Muscle layer of duodenum (tissue), 2 donors: ENCODE measurements around the gene MARCHF4.

Experiments
- H3K27ac ChIP-seq: one replicate; pipeline ENCODE4 v1.7.0; 2013; ENCODE audit warnings: mild to moderate bottlenecking, low read length
- H3K27me3 ChIP-seq: one replicate; pipeline ENCODE4 v1.7.0; 2013; ENCODE audit warnings: low read depth, mild to moderate bottlenecking, control low read depth, low read length
- H3K36me3 ChIP-seq, 2 donors: one replicate each; pipeline ENCODE4 v1.7.0; 2013; ENCODE audit warnings: low read length in 2 of 2, control low read depth in 1 of 2, mild to moderate bottlenecking in 1 of 2; ENCODE audit not compliant: insufficient read depth in 2 of 2, control insufficient read depth in 1 of 2
- H3K4me1 ChIP-seq, 2 donors: one replicate each; pipeline ENCODE4 v1.7.0; 2013; ENCODE audit warnings: low read length in 2 of 2, mild to moderate bottlenecking in 2 of 2, control low read depth in 1 of 2, moderate library complexity in 1 of 2; ENCODE audit not compliant: insufficient read depth in 2 of 2, control insufficient read depth in 1 of 2
- H3K4me3 ChIP-seq, 2 donors: one replicate each; pipeline ENCODE4 v1.7.0; 2013; ENCODE audit warnings: low read length in 2 of 2, low read depth in 1 of 2, mild to moderate bottlenecking in 1 of 2
- H3K9me3 ChIP-seq, 2 donors: one replicate each; pipeline ENCODE4 v1.7.0; 2013; ENCODE audit warnings: low read length in 2 of 2, control low read depth in 1 of 2, mild to moderate bottlenecking in 1 of 2; ENCODE audit not compliant: control insufficient read depth in 1 of 2
- donor health status: healthy.

MARCHF4 gene, protein sequence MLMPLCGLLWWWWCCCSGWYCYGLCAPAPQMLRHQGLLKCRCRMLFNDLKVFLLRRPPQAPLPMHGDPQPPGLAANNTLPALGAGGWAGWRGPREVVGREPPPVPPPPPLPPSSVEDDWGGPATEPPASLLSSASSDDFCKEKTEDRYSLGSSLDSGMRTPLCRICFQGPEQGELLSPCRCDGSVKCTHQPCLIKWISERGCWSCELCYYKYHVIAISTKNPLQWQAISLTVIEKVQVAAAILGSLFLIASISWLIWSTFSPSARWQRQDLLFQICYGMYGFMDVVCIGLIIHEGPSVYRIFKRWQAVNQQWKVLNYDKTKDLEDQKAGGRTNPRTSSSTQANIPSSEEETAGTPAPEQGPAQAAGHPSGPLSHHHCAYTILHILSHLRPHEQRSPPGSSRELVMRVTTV

DNA sequence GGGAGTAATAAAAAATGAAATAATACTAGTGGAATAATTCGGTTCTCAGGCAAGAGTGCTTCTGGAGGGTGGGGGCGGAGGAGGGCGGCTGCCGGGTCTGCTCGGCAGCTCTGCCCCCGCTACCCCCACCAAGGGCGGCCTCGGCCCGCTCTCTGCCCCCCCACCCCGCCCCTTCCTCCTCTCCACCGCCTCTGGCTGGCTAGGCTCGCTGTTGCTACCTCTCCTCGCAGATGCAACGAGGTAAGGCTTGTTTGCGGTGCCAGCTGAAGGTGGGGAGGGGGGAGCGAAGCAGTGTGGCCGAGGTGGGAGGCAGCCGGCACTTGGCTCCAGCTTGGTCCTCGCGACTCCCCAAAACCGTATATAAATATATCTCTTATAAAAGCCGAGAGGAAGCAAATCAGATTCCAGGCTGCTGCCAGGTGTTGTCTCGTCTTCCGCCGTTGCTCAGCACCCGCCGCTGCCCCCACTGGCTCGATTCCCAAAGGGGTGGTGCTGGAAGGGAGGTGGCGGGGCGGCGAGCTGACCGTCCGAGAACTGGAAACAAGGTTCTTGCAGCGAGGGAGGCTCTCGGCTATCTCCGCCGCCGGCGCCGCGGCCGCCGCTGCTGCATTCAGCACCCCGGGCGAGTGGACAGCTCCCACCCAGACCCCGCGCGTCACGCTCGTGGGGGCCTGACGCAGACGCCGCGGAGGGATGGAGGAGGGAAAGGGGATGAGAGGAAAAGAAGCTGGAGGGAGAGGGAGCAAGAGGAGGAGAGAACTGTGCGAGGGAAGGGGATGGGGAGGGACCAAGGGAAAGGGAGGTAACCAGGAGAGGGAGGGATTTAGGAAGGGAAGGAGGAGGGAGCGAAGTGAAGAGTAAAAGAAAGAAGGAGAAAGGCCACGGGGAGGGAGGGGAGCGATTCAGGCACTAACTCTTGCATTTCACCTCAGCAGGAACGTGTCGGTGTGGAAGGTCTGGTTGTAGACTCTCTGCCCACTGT, at the start of gene MARCHF4:
TSS of gene MARCHF4 (minus strand) at position 763 of the 982 bp plus-strand sequence. CDS start 2,223 bp downstream, outside the sequence.
- Histone ChIP-seq H3K9me3 (no peaks in the 10 kb centered on the region), H3K4me1 (peaks cover 0 to 16% of the 10 kb centered on the region in 2 donors), H3K27ac (no peak within 1 kb of the TSS), H3K4me3 (peak within 1 kb of the TSS; percentile 21 to 44), H3K27me3 (peaks cover 14% of the 10 kb centered on the region), H3K36me3 (no peaks in the 10 kb centered on the region)

DNA sequence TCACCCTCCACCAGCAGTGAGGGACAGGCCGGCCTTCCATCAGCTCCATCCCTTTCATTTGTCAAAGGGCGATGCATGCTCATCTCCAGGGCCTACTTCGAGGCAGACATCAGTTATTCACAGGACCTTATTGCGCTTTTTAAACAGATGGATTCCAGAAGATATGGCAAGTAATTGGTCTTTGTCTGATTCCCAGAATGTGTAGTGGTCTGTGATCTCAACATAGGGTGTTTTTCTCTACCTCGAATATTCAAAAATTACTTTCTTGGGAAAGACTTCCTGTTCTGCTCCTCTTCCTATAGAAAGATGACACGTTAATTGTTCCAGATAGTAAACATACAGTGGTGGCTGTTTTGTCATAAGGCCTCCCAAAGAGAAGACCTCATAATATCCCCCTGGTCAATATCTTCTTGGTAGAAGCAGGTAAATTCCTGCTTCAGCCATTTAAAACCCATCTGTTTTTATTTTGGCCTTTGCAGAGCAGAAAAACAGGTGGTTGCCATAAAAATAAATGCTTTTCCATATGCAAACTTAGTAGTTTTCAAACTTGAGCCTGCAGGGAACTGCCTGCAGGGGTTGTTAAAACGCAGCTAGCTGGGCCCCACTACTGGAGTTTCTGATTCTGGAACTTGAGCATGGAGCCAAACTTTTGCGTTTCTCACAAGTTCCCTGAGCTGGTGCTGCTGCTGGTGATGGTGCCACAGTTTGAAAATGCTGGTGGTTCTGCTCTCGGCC, 48.3 kb upstream of the MARCHF4 start:
- no peak overlapping the region for H3K4me3 ChIP-seq
- no peak overlapping the region for H3K27ac ChIP-seq
- no peaks in the 10 kb centered on the region for H3K27me3 ChIP-seq
- peaks cover 69% of the 10 kb centered on the region in 2 donors for H3K36me3 ChIP-seq
- H3K4me1 ChIP-seq = no peaks in the 10 kb centered on the region
- no peaks in the 10 kb centered on the region for H3K9me3 ChIP-seq

DNA sequence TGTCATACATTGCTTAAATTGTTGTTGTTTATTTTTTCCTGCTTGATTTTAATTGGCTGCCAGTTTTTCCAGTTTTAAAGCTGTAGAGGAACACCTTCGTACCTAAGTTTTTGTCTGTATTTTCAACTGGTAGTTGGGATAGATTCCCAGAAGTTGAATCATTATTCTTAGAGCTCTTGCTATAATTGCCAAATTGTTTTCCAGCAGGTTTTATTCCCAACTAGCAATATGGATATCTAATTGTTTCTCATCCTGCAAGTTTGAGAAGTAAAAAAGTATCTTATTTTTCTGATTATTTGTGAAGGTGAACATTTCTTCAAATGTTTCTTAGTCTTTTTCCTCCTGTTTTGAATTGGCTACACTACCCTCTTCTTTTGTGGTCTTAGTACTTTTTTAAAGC, 46.7 kb upstream of the MARCHF4 start:
- H3K27me3 ChIP-seq = no peaks in the 10 kb centered on the region
- no peak overlapping the region for H3K27ac ChIP-seq
- no peaks in the 10 kb centered on the region for H3K4me1 ChIP-seq
- no peaks in the 10 kb centered on the region for H3K9me3 ChIP-seq
- no peak overlapping the region for H3K4me3 ChIP-seq
- H3K36me3 ChIP-seq = peaks cover 63 to 66% of the 10 kb centered on the region in 2 donors

DNA sequence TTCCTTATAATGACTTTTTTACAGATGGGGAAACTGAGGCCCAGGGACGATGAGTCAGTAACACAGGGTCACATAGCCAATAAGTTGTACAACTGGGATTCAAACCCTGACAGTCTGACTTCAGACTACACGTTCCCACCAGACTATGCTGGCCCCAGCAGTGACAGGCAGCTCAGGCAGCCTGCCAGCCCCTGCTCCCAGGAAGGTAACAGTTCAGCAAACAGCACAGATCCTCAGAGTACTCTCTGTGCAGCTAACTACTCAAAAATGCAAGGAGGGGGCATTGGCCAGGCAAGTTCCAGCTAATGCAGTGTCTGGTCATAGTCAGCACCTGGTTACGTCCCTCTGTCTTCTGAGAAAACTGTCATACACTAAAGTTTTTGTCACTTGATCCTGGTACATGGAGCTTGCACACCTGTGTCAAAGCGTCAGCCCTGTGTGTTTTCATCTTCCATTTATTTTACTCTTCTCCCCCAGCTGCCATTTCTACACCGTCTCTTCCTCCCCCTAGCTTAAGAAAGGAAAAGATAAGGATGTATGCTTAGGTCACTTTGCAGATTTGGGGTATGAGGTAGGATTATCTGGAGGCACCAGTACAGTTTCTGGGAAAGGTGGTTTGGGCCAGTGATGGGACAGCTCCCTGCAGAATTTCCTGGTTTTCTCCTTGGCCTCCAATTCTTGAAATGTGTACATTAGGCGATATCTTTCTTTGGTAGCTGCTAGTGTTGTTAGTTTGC, 44.5 kb upstream of the MARCHF4 start:
- no peak overlapping the region for H3K4me3 ChIP-seq
- no peaks in the 10 kb centered on the region for H3K9me3 ChIP-seq
- no peak overlapping the region for H3K27ac ChIP-seq
- H3K4me1 ChIP-seq = peaks cover 4 to 12% of the 10 kb centered on the region in 2 donors
- peaks cover 41 to 48% of the 10 kb centered on the region in 2 donors for H3K36me3 ChIP-seq
- H3K27me3 ChIP-seq = no peaks in the 10 kb centered on the region

DNA sequence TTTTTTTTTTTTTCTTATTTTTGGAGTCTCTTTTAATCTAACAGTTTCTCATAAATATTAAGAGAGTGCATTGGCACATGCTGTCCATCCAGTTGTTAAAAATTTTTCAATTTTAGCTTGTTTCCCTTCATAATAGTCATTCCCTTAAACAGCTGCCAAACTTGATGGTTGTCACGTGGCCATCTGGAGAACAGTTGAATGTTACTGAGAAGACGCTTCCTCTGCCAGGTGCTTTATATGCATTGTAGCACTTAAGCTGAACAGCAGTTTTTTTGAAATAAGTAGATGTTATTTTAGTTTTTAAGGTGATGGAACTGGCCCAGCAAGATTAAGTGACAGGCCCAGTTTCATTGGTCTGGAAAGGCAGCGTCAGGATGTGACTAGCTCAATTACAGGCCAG, 43.3 kb upstream of the MARCHF4 start:
- H3K36me3 ChIP-seq = peaks cover 29 to 41% of the 10 kb centered on the region in 2 donors
- H3K4me3 ChIP-seq = no peak overlapping the region
- H3K27ac ChIP-seq = no peak overlapping the region
- H3K4me1 ChIP-seq = peaks cover 4 to 14% of the 10 kb centered on the region in 2 donors
- no peaks in the 10 kb centered on the region for H3K9me3 ChIP-seq
- no peaks in the 10 kb centered on the region for H3K27me3 ChIP-seq

DNA sequence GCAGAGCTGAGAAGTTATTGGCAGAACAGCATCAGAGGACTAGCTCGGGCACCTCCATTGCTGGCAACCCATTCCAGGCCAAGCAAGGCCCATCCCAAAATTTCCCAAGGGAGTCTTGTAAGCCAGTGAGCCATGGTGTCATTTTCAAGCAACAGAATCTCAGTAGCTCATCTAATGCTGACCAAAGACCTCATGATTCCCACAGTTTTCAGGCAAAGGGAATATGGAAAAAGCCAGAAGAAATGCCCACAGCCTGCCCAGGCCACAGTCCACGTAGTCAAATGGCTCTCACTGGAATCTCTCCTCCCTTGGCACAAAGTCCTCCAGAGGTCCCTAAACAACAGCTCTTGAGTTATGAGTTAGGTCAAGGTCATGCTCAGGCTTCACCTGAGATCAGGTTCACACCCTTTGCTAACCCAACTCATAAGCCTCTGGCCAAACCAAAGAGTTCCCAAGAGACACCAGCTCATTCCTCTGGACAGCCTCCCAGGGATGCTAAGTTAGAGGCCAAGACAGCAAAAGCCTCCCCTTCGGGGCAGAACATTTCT, 42.6 kb upstream of the MARCHF4 start:
- no peak overlapping the region for H3K27ac ChIP-seq
- H3K9me3 ChIP-seq = no peaks in the 10 kb centered on the region
- H3K36me3 ChIP-seq = peaks cover 24 to 34% of the 10 kb centered on the region in 2 donors
- no peak overlapping the region for H3K4me3 ChIP-seq
- peaks cover 4 to 14% of the 10 kb centered on the region in 2 donors for H3K4me1 ChIP-seq
- no peaks in the 10 kb centered on the region for H3K27me3 ChIP-seq

DNA sequence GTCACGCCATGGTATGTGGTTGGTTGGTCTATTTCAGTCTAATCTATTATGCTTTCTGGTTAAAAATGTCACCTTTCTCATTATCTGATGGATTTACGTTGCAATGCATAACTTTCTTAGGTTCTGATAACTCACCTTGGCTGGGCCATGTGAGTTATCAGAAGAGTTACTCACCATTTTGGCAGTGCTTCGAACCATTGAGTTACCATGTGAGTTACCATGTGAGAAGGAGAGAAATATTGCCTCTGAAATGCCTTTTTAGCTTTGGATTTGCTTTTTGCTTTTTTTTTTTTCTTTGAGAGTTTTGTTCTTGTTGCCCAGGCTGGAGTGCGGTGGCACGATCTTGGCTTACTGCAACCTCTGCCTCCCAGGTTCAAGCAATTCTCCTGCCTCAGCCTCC, 41.6 kb upstream of the MARCHF4 start:
- no peak overlapping the region for H3K27ac ChIP-seq
- H3K9me3 ChIP-seq = no peaks in the 10 kb centered on the region

DNA sequence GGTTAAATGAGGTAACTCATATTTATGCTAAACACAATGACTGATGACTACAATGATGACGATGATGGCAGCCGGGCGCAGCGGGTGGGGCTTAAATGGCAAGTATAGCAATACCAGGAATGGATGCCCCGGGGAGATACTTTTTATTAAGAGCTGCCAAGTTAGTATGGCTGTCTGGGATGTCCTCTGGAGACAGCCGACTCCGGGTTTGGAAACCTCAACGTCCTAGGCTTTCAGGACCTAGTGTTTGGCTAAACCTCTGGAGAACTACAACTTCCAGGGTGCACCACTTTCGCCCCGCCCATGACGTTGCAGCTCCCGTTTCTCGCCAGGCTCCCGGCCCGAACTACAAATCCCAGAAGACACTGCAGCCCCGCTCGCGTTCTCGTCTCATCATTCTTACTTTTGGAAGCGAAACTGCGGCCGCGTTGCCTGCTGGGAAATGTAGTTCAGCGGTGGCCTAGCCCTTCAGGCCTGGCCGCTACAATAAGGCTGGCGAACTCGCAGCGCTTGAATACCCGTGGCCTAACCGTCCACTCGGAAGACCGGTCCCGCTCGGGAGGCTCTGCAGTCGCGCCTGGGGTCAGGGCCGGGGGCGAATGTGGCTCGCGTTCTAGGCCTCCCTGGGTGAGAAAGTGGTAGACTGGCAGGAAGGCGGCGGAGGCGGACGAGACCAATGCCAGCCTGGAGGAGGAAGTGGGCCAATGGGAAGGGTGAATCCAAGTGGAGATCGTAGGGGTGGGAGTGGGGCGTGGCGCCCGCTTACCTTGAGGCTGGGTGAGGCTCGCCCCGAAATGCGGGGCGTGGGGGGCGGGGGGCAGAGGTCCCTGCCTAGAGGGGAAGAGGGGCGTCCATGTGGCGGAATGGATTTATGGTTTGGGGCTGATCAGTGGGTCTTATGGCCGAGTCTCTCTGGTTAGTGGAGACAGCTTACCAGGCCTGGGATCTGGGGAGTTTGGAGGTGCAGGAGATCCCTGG, 40.0 kb upstream of the MARCHF4 start, which contains the start of gene SMARCAL1:
TSS of gene SMARCAL1 (plus strand) at position 463 of the 978 bp plus-strand sequence. CDS start 2,221 bp downstream, outside the sequence.
- H3K4me3 ChIP-seq = peak within 1 kb of the TSS; percentile 87 to 91

More for the DNA sequence above, 41.6 kb upstream of the MARCHF4 start:
- H3K4me1 ChIP-seq = peaks cover 4 to 14% of the 10 kb centered on the region in 2 donors
- H3K27me3 ChIP-seq = no peaks in the 10 kb centered on the region
- no peak overlapping the region for H3K4me3 ChIP-seq
- peaks cover 24 to 34% of the 10 kb centered on the region in 2 donors for H3K36me3 ChIP-seq

DNA sequence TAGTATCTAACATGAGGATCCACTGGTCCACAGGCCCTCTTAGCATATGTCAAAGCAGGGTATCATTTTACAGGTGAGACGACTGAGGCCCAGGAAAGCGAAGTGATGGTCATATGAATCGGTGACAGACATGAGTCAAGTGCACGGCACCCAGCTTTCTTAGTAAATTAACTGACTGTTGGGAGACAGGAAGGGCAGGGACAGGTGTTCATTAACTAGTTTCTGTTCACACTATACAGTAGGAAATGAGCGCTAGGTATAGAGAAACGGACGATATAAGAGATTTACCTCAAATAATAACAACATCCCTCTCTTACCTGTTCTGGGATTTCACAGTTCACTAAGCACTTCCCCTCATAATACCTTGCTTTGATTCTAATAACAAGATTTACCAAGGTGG, 38.3 kb upstream of the MARCHF4 start:
- Histone ChIP-seq H3K4me3 (no peak overlapping the region), H3K27ac (no peak overlapping the region), H3K36me3 (peaks cover 9 to 11% of the 10 kb centered on the region in 2 donors), H3K9me3 (no peaks in the 10 kb centered on the region), H3K27me3 (no peaks in the 10 kb centered on the region), H3K4me1 (peaks cover 4 to 14% of the 10 kb centered on the region in 2 donors)

More for the DNA sequence above, 40.0 kb upstream of the MARCHF4 start, which contains the start of gene SMARCAL1:
- H3K27me3 ChIP-seq = no peaks in the 10 kb centered on the region
- H3K4me1 ChIP-seq = peaks cover 4 to 14% of the 10 kb centered on the region in 2 donors
- peaks cover 24 to 29% of the 10 kb centered on the region in 2 donors for H3K36me3 ChIP-seq
- peak within 1 kb of the TSS; percentile 91 for H3K27ac ChIP-seq
- H3K9me3 ChIP-seq = no peaks in the 10 kb centered on the region
